HEK293T (cell line): ENCODE data around the gene FAM107B.

Experiments used
- CTCF ChIA-PET: fragments of 350-600 bp; formaldehyde crosslinking; extraction: SDS; loops from one replicate; lab custom pipeline; 2021; ENCODE audit warnings: antibody characterized with exemption, inconsistent platforms; lab: Yijun Ruan, JAX
- POLR2A ChIA-PET: fragments of 350-600 bp; formaldehyde crosslinking; extraction: SDS; loops from one replicate; lab custom pipeline; 2020; ENCODE audit warnings: antibody characterized with exemption, inconsistent platforms; lab: Yijun Ruan, JAX
- DNase-seq: peaks from one replicate; pipeline ENCODE4 v3.0.0; 2012; ENCODE audit warnings: mixed read lengths; ENCODE audit errors: extremely low spot score
- ARNT ChIP-seq: fragments of 450-650 bp; IDR thresholded peaks from 2 replicates; pipeline ENCODE4 v1.6.1; 2017; ENCODE audit warnings: mild to moderate bottlenecking
- BHLHE40 ChIP-seq: fragments of 450-650 bp; IDR thresholded peaks from 2 replicates; pipeline ENCODE4 v1.6.1; 2016; ENCODE audit warnings: mild to moderate bottlenecking, moderate library complexity, borderline replicate concordance
- CTBP1 ChIP-seq: fragments of 450-650 bp; IDR thresholded peaks from 2 replicates; pipeline ENCODE4 v1.6.1; 2016; ENCODE audit warnings: borderline replicate concordance
- ELF4 ChIP-seq: fragments of 450-650 bp; IDR thresholded peaks from 2 replicates; pipeline ENCODE4 v1.6.1; 2017; ENCODE audit warnings: antibody characterized with exemption
- FOXA1 ChIP-seq: fragments of 450-650 bp; IDR thresholded peaks from 2 replicates; pipeline ENCODE4 v1.6.1; 2016; ENCODE audit warnings: mild to moderate bottlenecking
- FOXK2 ChIP-seq: fragments of 450-650 bp; IDR thresholded peaks from 2 replicates; pipeline ENCODE4 v1.6.1; 2016; ENCODE audit warnings: mild to moderate bottlenecking
- FOXM1 ChIP-seq: fragments of 450-650 bp; IDR thresholded peaks from 2 replicates; pipeline ENCODE4 v1.6.1; 2017; ENCODE audit warnings: mild to moderate bottlenecking, borderline replicate concordance
- HDGF ChIP-seq: fragments of 450-650 bp; IDR thresholded peaks from 2 replicates; pipeline ENCODE4 v1.6.1; 2017; ENCODE audit warnings: antibody characterized with exemption, borderline replicate concordance
- L3MBTL2 ChIP-seq: fragments of 450-650 bp; conservative IDR thresholded peaks from 2 replicates; pipeline ENCODE4 v1.6.1; 2016; ENCODE audit warnings: mild to moderate bottlenecking
- LEF1 ChIP-seq: fragments of 450-650 bp; IDR thresholded peaks from 2 replicates; pipeline ENCODE4 v1.6.1; 2017; ENCODE audit warnings: mild to moderate bottlenecking, borderline replicate concordance
- NFRKB ChIP-seq: fragments of 450-650 bp; IDR thresholded peaks from 2 replicates; pipeline ENCODE4 v1.6.1; 2016; ENCODE audit warnings: mild to moderate bottlenecking, moderate library complexity
- PKNOX1 ChIP-seq: fragments of 450-650 bp; IDR thresholded peaks from 2 replicates; pipeline ENCODE4 v1.6.1; 2016
- SP1 ChIP-seq: fragments of 450-650 bp; IDR thresholded peaks from 2 replicates; pipeline ENCODE4 v1.6.1; 2017
- SUZ12 ChIP-seq: fragments of 450-650 bp; IDR thresholded peaks from 2 replicates; pipeline ENCODE4 v1.6.1; 2016; ENCODE audit warnings: mild to moderate bottlenecking
- TARDBP ChIP-seq: fragments of 450-650 bp; IDR thresholded peaks from 2 replicates; pipeline ENCODE4 v1.6.1; 2016
- ZNF384 ChIP-seq: fragments of 450-650 bp; IDR thresholded peaks from 2 replicates; pipeline ENCODE4 v1.6.1; 2016

The FAM107B gene

GRCh38 chr10:14487488-14487883 lies 287.2 kb downstream of the FAM107B start:
- ChIA-PET CTCF (interaction anchor here (0.7 kb wide), 1 partner anchor 205 kb away, joined by 4 read pairs; no protein-coding TSS in a partner anchor), POLR2A (no interaction called here)
- no peak for DNase-seq
- TF ChIP-seq ZNF384, result no peak
- no peak for TF ChIP-seq PKNOX1
- TF ChIP-seq NFRKB, result no peak
- TF ChIP-seq FOXK2, result no peak
- no peak for TF ChIP-seq ARNT
- no peak for TF ChIP-seq LEF1
- no peak for TF ChIP-seq L3MBTL2
- no peak for TF ChIP-seq BHLHE40
- no peak for TF ChIP-seq SP1
- no peak for TF ChIP-seq TARDBP
- no peak for TF ChIP-seq CTBP1
- no peak for TF ChIP-seq SUZ12
- no peak for TF ChIP-seq ELF4
- TF ChIP-seq HDGF, result no peak
- TF ChIP-seq FOXM1, result no peak
- no peak for TF ChIP-seq FOXA1

DNA sequence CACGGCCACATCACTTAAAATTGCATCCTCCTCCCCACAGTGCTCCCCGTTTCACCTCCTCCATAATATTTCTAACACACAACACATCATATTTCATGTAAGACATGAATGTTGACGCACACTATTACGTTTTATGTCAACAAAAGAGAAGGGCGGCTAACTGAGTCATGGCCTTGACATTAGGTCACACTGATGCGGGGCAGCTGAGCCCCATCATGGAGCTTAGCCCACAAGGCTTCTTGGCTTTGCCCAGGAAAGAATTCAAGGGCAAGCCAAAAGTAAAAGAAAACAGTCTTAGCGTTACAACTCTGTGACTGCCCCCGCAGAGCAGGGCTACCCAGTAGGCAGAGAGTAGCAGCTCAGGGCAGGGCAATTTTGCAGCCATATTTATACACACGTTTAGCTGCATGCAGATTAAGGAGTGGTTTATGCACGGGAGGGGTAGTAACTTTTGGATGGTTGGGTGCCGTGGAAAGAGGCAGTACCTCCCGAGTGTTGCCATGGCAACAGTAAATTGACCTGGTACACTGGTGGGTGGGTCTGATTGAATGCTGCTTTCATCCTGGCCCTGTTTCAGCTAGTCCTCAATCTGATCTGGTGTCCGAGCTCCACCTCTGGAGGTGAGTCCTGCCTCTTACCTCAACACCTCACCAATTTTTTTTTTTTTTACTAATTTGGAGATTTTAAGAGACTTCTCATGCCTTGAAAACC lies 287.8 kb downstream of the FAM107B start:
- POLR2A ChIA-PET, result no interaction called here
- TF ChIP-seq PKNOX1, result no peak
- no peak for TF ChIP-seq L3MBTL2
- no peak for TF ChIP-seq ARNT
- no peak for TF ChIP-seq LEF1
- no peak for TF ChIP-seq NFRKB
- TF ChIP-seq BHLHE40, result no peak
- no peak for TF ChIP-seq SP1
- no peak for TF ChIP-seq HDGF
- TF ChIP-seq ZNF384, result no peak
- TF ChIP-seq SUZ12, result no peak
- no peak for TF ChIP-seq ELF4
- TF ChIP-seq FOXM1, result no peak
- no peak for TF ChIP-seq TARDBP
- no peak for TF ChIP-seq CTBP1
- CTCF ChIA-PET, result interaction anchor here (0.7 kb wide), 1 partner anchor 204 kb away, joined by 4 read pairs; no protein-coding TSS in a partner anchor
- no peak for DNase-seq

- no peak for DNase-seq
- TF ChIP-seq BHLHE40 (no peak), NFRKB (no peak)
- POLR2A ChIA-PET, result no interaction called here
- CTCF ChIA-PET, result no interaction called here
Observed at GRCh38 chr10:14485986-14486385, 288.7 kb downstream of the FAM107B start.

DNA sequence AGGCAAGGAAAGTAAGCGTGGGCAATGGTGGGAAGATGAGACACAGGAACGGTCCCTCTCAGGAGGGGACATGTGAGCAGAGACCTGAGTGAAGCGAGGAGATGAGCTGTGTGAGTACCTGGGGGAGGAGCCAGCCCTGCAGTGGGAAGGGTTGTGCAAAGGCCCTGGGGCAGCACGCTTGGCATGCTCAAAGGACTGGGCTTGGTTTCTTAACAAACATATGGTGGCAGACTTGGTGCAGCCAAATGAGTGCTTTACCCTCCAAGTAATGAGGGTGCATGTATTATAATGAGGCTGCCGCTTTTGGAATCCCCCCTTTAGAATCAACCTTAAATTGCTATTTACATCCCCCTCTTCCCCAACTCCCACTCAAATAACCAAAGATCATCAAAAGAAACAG lies 291.3 kb downstream of the FAM107B start:
- no peak for DNase-seq
- TF ChIP-seq LEF1 (no peak), FOXM1 (no peak), L3MBTL2 (no peak), CTBP1 (no peak), PKNOX1 (no peak), ELF4 (no peak), SP1 (no peak), SUZ12 (no peak), NFRKB (no peak), ARNT (no peak), FOXK2 (no peak), BHLHE40 (no peak), ZNF384 (no peak), TARDBP (no peak), HDGF (no peak), FOXA1 (no peak)
- CTCF ChIA-PET, result no interaction called here
- POLR2A ChIA-PET, result no interaction called here

GRCh38 chr10:14481752-14482151 lies 292.9 kb downstream of the FAM107B start:
- POLR2A ChIA-PET, result no interaction called here
- DNase-seq, result no peak
- no peak for TF ChIP-seq L3MBTL2
- TF ChIP-seq SUZ12, result no peak
- peak; percentile 81 for TF ChIP-seq ZNF384
- CTCF ChIA-PET, result no interaction called here

DNA sequence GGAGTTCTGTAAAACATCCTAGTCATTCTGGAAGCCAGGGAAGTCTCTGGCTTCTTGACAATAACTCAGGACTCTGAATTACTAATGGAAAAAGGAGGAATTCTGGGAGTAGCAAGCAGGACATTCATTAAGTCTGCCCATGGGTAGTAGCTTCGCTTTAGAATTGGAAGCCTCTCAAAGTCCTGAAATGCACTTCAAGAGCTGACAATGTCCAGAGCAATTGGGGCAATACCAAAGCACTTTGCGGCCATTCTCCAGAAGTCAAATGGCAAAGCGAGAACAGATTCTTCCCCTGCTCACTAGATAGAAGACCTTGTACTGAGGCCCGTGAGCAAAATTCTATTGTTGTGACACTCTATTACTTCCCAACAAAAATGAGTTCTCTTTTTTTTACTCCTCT lies 293.7 kb downstream of the FAM107B start:
- no peak for DNase-seq
- ChIA-PET POLR2A (no interaction called here), CTCF (interaction anchor here (1.2 kb wide), 1 partner anchor 285 kb away, joined by 4 read pairs; no protein-coding TSS in a partner anchor)
- TF ChIP-seq LEF1, result no peak
- TF ChIP-seq CTBP1, result no peak
- no peak for TF ChIP-seq FOXM1
- TF ChIP-seq ARNT, result no peak
- TF ChIP-seq TARDBP, result no peak
- no peak for TF ChIP-seq ELF4
- no peak for TF ChIP-seq HDGF
- TF ChIP-seq NFRKB, result no peak
